Esophagus muscularis mucosa (tissue), 4 donors: ENCODE measurements around the gene ERICH6. TPM values are rescaled to one million over a fixed set of nuclear protein-coding genes. Genes with fewer than 3 reads are reported as not detected.

Experiments
- DNase-seq: peaks from one replicate; pipeline ENCODE4 v3.0.0-alpha.2; 2017; ENCODE audit errors: extremely low spot score
- H3K27ac ChIP-seq, 4 donors: fragments of 200-600 bp; sonication (generic); replicated peaks in 1 of 4; 1 replicate in 3 of 4; 2 replicates in 1 of 4; pipeline ENCODE4 v1.5.1; 2016 to 2019; ENCODE audit warnings: mild to moderate bottlenecking in 1 of 4
- H3K27me3 ChIP-seq, 4 donors: fragments of 200-600 bp; sonication (generic); one replicate each; pipeline versions ENCODE4 v1.5.1 to v1.6.0; 2016 to 2019
- H3K36me3 ChIP-seq, 4 donors: fragments of 200-600 bp; sonication (generic); one replicate each; pipeline ENCODE4 v1.5.1; 2016 to 2019
- H3K4me1 ChIP-seq, 4 donors: fragments of 200-600 bp; sonication (generic); one replicate each; pipeline ENCODE4 v1.5.1; 2016 to 2019
- H3K4me3 ChIP-seq, 4 donors: fragments of 200-600 bp; sonication (generic); 1 replicate in 2 of 4; 2 replicates in 2 of 4; pipeline ENCODE4 v1.5.1; 2016 to 2019; ENCODE audit warnings: mild to moderate bottlenecking in 4 of 4, moderate library complexity in 1 of 4
- H3K9me3 ChIP-seq, 4 donors: fragments of 200-600 bp; sonication (generic); 1 replicate in 3 of 4; 2 replicates in 1 of 4; pipeline ENCODE4 v1.5.1; 2016 to 2019
- EP300 ChIP-seq: sonication (generic); formaldehyde crosslinking; IDR thresholded peaks from one replicate; pipeline ENCODE4 v1.6.1; 2017; ENCODE audit warnings: antibody characterized with exemption
- POLR2A ChIP-seq: fragments of 450-650 bp; IDR thresholded peaks from one replicate; pipeline ENCODE4 v1.6.1; 2017; ENCODE audit warnings: antibody characterized with exemption, moderate library complexity, mild to moderate bottlenecking, low read depth
- POLR2AphosphoS5 ChIP-seq, 2 donors: sonication (generic); formaldehyde crosslinking; IDR thresholded peaks; one replicate each; pipeline ENCODE4 v1.6.1; 2017; ENCODE audit warnings: antibody characterized with exemption in 2 of 2
- WGBS: methylation state at CpG from one replicate; pipeline ENCODE4 v1.1.5; 2018; 5-methylcytosine and 5-hydroxymethylcytosine counted together
- intact Hi-C: fragments of 100-400 bp; cut with DNase I; formaldehyde crosslinking; loops from one replicate; pipeline ENCODE4 v1.15.1; 2023
- total RNA-seq, 4 donors: library from RNA; depleted of rRNA; stranded (reverse); fragments of >200 nt; gene quantifications; one replicate each; pipeline versions ENCODE4 v1.1.0 to v1.2.1, GENCODE V29; 2016
- TF ChIP-seq, protein P1 (sequence below), 3 experiments: fragments of 200-600 bp in 2 of 3; fragments of 450-650 bp in 1 of 3; sonication (generic) in 2 of 3; IDR thresholded peaks; one replicate each; pipeline ENCODE4 v1.5.1; 2017 to 2019; ENCODE audit warnings: antibody characterized with exemption in 3 of 3, mild to moderate bottlenecking in 2 of 3, moderate library complexity in 1 of 3

The ERICH6 gene
- total RNA-seq, 4 donors from 2014 or later, result not detected

DNA sequence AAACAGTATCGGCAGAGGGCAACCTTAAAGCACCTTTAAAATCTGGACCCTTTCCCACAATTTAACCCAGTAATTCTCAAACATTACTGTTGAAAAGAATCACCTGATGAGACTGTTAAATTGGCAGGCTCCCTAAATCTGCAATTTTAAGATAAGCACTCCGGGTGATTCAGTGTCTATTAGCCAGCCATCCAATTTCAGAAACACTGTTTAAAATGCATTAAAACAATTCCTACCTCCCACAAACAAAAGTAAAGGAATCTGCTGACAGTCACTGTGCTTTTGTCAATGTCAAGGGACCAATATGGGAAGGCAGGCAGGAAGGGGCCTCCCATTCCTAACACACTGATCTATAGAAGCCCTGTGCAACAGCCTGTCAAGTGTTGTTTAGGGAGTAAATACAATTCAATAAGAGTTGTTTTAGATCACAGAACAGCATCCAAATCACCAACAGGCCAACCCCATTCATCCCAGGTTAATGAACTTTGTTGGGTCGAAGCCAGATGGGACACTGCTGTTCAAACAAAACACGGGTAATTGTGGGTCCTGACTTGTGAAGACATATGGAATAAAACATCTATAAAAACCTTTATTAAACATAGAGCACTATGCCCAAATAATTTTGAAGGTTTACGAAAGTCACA is 37.9 kb upstream of the ERICH6 start:
- no peak for DNase-seq
- Histone ChIP-seq H3K36me3 (peaks cover 0 to 22% (median 16%) of the 10 kb centered on the region in 4 donors), H3K4me1 (peaks cover 32 to 44% (median 39%) of the 10 kb centered on the region in 4 donors), H3K9me3 (no peaks in the 10 kb centered on the region), H3K27ac (no peak overlapping the region), H3K27me3 (no peaks in the 10 kb centered on the region), H3K4me3 (no peak overlapping the region)
- TF ChIP-seq POLR2A (no peak), EP300 (no peak), POLR2AphosphoS5 (IDR thresholded peaks at IDR 0.05) (no peak)
- TF ChIP-seq, protein P1, sequence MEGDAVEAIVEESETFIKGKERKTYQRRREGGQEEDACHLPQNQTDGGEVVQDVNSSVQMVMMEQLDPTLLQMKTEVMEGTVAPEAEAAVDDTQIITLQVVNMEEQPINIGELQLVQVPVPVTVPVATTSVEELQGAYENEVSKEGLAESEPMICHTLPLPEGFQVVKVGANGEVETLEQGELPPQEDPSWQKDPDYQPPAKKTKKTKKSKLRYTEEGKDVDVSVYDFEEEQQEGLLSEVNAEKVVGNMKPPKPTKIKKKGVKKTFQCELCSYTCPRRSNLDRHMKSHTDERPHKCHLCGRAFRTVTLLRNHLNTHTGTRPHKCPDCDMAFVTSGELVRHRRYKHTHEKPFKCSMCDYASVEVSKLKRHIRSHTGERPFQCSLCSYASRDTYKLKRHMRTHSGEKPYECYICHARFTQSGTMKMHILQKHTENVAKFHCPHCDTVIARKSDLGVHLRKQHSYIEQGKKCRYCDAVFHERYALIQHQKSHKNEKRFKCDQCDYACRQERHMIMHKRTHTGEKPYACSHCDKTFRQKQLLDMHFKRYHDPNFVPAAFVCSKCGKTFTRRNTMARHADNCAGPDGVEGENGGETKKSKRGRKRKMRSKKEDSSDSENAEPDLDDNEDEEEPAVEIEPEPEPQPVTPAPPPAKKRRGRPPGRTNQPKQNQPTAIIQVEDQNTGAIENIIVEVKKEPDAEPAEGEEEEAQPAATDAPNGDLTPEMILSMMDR (IDR thresholded peaks at IDR 0.05), result no peak
- intact Hi-C loops, result no loop called here
- 72% methylated on average over 5 of the region's 5 CpGs for WGBS

DNA sequence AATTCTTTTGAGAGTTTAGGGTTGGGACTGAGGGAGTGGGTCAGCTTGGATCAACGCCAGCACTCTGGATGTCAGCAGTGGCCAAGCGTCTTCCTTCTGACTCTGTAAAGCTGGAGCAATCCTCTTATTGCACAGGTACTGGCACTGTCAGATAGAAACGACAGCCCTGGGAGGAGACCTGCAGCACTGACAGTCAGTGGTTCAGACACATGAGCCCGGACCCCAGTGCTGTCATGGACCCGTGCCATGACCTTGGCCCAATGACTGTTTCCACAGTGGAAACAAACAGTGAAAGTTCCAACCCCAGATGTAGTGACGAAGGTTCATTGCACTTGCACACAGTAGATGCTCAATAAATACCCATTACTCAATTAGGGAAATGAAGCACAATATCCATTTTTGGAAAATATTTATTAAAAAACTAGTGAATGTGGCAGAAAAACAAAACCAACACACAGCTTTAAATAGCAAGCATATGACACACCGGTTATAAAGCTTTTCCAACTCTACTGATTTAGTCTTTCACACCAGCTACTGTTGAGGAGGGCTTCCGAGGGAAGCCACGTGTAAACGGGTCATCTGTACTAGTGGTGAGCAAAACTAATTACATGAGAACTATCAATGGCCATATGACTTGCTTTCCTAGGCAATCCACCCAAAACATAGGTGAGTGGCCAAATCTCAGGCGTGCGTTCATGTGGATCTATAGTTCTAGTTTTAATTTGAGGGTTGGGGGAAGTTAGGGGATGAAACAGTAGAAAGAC is 37.2 kb upstream of the ERICH6 start:
- H3K27ac ChIP-seq, result no peak overlapping the region
- WGBS, result 92% methylated on average over 12 of the region's 12 CpGs
- H3K9me3 ChIP-seq, result no peaks in the 10 kb centered on the region
- H3K36me3 ChIP-seq, result peaks cover 0 to 22% (median 16%) of the 10 kb centered on the region in 4 donors
- peaks cover 28 to 43% (median 34%) of the 10 kb centered on the region in 4 donors for H3K4me1 ChIP-seq
- no peak for DNase-seq
- H3K27me3 ChIP-seq, result no peaks in the 10 kb centered on the region
- intact Hi-C loops, result no loop called here
- H3K4me3 ChIP-seq, result no peak overlapping the region
- TF ChIP-seq EP300, result no peak
- no peak for TF ChIP-seq POLR2AphosphoS5 (IDR thresholded peaks at IDR 0.05)

DNA sequence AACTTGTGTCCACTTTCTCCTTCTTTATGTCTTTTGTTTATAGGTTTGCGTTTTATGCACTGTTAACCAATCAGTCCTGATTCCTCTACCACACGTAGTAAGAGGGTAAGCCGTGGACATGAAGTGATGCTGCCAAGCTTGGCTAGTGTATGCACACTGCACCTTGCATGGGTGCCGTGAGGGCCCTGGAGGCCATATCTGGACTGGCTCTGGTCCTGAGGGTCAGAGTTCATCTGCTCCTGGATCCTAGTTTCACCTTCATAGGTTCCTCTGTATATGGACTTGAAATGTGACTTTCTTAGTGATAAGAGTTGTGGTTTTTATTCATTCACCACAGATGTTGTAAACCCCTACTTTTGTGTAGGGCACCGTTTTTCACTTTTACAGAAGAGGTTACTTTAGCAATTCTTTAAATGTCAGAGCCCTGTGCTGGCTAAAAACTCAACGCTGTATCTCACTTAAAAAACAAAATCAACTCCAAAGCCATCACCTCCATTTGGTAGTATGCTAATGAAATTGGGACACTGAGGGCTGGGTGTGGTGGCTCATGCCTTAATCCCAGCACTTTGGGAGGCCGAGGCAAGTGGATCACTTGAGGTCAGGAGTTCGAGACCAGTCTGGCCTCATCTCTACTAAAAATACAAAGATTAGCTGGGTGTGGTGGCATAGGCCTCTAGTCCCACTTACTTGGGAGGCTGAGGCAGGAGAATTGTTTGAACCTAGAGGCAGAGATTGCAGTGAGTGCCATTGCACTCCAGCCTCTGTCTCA is 36.3 kb upstream of the ERICH6 start:
- H3K4me1 ChIP-seq, result peaks cover 20 to 43% (median 26%) of the 10 kb centered on the region in 4 donors
- no peak for DNase-seq
- no peaks in the 10 kb centered on the region for H3K27me3 ChIP-seq
- H3K4me3 ChIP-seq, result no peak overlapping the region
- TF ChIP-seq, protein P1 (IDR thresholded peaks at IDR 0.05), result no peak
- no peak for TF ChIP-seq POLR2A
- no peak for TF ChIP-seq EP300
- no peak for TF ChIP-seq POLR2AphosphoS5 (IDR thresholded peaks at IDR 0.05)
- H3K36me3 ChIP-seq, result peaks cover 0 to 22% (median 16%) of the 10 kb centered on the region in 4 donors
- no peak overlapping the region for H3K27ac ChIP-seq
- no peaks in the 10 kb centered on the region for H3K9me3 ChIP-seq
- intact Hi-C loops, result no loop called here
- 93% methylated on average over 8 of the region's 8 CpGs for WGBS

DNA sequence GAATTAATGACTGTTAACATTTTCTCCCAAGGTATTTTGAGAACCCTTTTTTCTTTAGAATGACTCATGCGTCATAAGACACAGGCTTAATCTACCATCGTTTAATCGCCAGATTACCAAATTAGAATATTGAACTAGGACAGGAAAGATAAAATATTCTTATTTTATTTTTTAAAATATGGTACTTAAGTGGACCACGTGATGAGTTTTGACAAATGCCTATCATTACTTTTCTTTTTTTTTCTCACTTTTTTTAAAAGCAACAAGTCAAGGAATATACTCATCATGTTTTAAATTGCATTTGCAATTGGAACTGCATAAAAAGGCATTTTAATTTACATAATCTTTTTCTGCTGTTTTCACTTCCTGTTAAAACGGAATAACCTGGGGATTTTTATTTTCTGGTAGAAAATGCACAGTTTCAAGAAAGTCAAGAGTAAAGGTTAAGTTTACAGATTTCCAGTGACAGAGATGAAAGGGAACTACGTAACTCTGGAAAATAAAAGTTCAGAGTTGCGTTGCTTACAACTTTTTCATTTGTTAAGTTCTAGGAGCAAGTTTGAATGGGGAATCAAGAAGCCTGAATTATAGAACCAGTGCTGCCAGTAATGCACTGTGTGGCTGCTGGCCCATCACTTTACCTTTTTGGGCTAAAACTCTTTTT is 35.6 kb upstream of the ERICH6 start:
- H3K27me3 ChIP-seq, result no peaks in the 10 kb centered on the region
- no peak overlapping the region for H3K27ac ChIP-seq
- H3K4me1 ChIP-seq, result peaks cover 12 to 38% (median 18%) of the 10 kb centered on the region in 4 donors
- peaks cover 0 to 22% (median 16%) of the 10 kb centered on the region in 4 donors for H3K36me3 ChIP-seq
- TF ChIP-seq POLR2AphosphoS5 (IDR thresholded peaks at IDR 0.05), result no peak
- no peak for TF ChIP-seq POLR2A
- no peak for TF ChIP-seq EP300
- TF ChIP-seq, protein P1 (IDR thresholded peaks at IDR 0.05), result no peak
- H3K4me3 ChIP-seq, result no peak overlapping the region
- no peaks in the 10 kb centered on the region for H3K9me3 ChIP-seq
- 80% methylated on average over 7 of the region's 7 CpGs for WGBS
- DNase-seq, result no peak
- intact Hi-C loops, result no loop called here
